ENCODE measurements around the gene ULK1. TPM values are rescaled to one million over a fixed set of nuclear protein-coding genes. Genes with fewer than 3 reads are reported as not detected.

The ULK1 gene
- total RNA-seq, 1 donor: 9.1 TPM

DNA sequence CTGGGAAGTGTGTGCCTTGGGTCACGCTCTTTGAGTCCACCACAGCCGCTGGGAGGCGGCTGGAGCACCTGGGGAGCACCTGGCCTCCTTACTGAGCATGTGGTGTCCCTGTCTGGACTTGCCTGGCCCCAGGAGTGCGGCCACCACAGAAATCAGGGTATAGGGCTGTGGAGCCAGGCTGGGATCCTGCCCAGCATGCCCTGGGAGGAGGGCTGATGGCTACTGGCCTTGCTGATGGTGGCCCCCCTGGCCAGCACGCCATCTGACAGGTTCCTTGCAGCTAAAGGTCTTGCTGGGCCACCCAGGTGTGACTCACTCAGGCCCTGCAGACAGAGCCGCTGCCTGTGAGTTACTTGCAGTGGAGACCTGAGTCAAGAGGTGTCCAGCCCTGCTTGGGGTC, 6.0 kb downstream of the ULK1 start:
- DNase-seq (ENCODE audit: low read depth): no peak

DNA sequence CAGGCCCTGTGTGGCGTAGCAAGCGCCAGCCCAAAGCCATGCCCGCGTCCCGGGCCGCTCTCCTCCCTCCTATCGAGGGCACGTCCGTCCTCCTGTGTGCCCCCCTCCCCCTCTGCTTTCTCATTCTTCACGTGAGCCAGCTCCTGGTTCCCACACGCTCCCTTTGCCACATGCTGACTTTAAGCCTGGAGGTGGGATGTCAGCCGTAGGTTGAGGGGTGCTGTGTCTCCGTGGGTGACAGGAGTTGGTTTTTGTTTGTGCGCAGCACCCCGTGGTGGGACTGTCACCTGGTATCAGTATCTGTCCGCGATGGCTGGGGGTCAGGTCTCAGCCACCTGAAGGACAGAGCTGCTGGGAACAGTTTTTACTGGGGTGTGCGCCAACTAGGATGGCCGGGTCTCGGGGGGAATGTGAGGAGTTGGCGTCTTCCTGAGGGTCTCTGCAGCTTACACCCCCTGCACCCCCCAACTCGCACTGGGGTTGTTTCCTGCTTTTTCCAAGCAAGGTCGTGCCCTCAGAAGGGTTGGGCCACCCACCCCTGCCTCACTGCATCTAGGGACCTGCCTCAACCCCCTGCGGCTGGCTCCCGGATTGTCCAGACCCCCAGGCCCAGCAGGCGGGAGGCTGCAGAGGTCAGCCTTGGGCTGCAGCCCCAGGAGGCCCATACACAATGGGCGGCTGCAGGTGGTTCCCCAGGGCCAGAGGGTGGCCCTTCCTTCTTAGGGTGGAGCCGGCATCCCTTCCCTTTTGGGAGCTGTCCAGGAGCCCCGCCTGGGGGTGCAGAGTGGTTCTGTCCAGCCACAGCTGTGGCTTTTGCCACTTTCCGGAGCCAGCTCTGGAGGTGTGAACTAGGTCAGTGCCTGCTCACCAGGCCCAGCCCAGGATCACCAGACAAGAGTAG, 7.3 kb downstream of the ULK1 start:
- DNase-seq (ENCODE audit: low read depth): no peak
- no peak overlapping the region for H3K4me3 ChIP-seq (ENCODE audit: low read depth, low read length)
- TF ChIP-seq, protein P1, sequence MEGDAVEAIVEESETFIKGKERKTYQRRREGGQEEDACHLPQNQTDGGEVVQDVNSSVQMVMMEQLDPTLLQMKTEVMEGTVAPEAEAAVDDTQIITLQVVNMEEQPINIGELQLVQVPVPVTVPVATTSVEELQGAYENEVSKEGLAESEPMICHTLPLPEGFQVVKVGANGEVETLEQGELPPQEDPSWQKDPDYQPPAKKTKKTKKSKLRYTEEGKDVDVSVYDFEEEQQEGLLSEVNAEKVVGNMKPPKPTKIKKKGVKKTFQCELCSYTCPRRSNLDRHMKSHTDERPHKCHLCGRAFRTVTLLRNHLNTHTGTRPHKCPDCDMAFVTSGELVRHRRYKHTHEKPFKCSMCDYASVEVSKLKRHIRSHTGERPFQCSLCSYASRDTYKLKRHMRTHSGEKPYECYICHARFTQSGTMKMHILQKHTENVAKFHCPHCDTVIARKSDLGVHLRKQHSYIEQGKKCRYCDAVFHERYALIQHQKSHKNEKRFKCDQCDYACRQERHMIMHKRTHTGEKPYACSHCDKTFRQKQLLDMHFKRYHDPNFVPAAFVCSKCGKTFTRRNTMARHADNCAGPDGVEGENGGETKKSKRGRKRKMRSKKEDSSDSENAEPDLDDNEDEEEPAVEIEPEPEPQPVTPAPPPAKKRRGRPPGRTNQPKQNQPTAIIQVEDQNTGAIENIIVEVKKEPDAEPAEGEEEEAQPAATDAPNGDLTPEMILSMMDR (IDR thresholded peaks at IDR 0.05; ENCODE audit: insufficient read depth, low read length): no peak

More for the DNA sequence above, 6.0 kb downstream of the ULK1 start:
- TF ChIP-seq, protein P1 (IDR thresholded peaks at IDR 0.05; ENCODE audit: insufficient read depth, low read length): no peak
- no peak overlapping the region for H3K4me3 ChIP-seq (ENCODE audit: low read depth, low read length)

DNA sequence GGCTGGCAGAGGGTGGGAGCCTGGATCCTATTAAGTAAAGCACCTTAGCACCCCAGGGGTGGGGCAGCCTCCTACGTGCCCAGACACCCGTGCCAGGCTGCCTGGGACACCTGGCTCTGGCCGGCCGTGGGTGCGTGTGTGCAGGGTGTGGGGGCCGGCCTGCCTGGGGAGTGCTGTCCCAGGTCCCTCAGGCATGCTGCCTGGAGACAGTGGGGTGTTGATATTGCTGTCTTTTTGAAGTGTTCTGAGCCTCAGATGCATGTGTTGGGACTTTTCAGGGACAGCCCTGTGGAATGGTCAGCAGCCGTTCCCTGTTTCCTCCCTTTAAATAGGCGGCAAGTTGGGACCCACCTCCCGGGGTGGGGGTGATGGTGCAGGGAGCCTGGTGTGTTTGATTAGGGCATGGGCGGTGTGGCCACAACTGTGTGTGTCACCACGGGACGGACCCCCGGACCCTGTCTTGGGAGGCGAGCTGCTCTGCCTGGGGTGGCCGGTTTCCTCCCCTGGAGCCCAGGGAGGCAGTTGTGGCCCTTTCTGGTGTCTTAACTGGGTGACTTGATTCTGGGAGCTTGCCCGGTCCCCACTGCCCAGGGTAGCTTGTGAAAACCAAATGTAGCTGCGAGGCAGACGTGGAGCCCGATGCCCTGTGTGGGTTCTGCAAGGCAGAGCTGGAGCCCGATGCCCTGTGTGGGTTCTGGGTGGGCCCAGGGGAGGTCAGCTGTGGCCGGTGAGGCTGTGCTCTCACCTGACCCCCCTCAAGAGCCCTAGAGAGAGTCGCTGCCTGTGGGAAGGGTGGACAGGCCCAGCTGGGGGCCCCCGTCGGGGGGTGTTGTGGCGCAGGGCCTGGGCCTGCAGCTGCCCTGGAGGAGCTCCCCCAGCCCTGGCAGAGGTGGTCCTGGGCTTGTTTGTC, 8.2 kb downstream of the ULK1 start:
- DNase-seq (ENCODE audit: low read depth): no peak
- TF ChIP-seq, protein P1 (IDR thresholded peaks at IDR 0.05; ENCODE audit: insufficient read depth, low read length): no peak
- no peak overlapping the region for H3K4me3 ChIP-seq (ENCODE audit: low read depth, low read length)

DNA sequence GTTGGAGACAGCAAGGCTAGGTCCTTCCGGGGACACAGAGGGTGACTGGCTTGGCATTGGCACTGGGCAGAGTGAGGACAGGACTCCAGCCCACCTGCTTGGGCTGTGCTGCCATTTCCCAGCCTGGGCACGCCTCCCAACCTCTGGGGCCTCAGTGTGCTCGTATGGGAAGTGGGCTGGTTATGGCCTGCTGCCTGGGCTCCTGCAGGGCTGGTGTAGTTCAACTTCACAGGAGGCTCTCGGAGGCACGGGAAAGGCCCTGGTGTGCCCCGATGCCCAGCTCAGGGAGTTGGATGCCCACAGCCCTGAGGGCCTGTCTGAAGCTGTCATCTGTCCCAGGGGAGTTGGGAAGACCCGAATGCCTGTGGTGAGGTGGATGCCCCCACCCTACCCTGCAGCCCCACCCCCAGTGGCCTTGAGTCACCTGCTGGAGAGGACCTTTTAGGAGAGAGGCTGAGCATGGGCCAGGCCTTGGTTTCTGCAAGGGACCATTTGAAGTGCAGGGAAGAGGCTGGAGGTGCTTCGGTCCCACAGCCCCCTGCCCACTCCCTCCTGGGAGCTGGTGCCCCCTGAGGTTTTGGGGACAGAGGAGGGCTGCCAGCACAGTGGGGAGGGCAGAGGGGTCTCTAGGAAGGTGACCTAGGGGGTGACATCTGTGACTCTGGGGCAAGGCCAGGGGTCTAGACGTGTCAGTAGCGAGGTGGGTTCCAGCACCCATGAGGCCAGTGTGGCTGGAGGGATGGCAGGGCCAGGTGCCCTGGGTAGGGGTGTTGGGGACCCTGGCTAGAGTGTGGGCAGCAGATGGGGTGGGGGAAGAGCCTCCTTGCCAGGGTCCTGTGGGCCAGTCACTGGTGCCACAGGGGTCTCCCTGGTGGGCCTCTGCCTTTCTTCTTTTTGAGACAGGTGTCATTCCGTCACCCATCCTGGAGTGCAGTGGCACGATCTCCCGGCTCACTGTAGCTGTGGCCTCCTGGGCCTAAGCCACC, 9.1 kb downstream of the ULK1 start:
- TF ChIP-seq, protein P1 (IDR thresholded peaks at IDR 0.05; ENCODE audit: insufficient read depth, low read length): no peak
- no peak for DNase-seq (ENCODE audit: low read depth)
- no peak overlapping the region for H3K4me3 ChIP-seq (ENCODE audit: low read depth, low read length)

DNA sequence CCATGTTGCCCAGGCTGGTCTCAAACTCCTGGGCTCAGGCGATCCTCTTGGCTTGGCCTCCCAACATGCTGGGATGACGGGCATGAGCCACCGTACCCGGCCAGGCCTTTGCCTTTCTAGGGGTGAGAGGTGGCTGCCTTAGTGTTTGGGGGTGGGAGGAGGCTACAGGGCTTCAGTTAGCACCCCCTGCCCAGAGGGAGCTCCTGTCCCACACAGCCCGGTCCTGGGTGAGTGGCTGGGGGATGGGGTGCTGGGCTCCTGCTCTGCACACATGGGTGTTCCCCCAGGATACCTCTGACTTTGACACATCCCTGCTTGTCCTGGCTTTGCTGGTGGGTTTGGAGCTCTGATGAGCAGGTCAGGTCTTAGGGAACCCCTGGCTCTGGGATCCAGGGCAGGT, 9.9 kb downstream of the ULK1 start:
- DNase-seq (ENCODE audit: low read depth): no peak
- TF ChIP-seq, protein P1 (IDR thresholded peaks at IDR 0.05; ENCODE audit: insufficient read depth, low read length): no peak
- no peak overlapping the region for H3K4me3 ChIP-seq (ENCODE audit: low read depth, low read length)

Data from fibroblast of the aortic adventitia (primary cell).